ENCODE results near the gene MPV17.

GRCh38 chr2:27347641-27348040, 24.7 kb upstream of the MPV17 start:
- TF ChIP-seq POLR2A (IDR thresholded peaks at IDR 0.05) (no peak), CTCF (IDR thresholded peaks at IDR 0.05) (no peak)

Measured in body of pancreas (tissue), 4 donors.